Osteoblast (primary cell): Measurements from ENCODE around the gene NKD2. TPM values are rescaled to one million over a fixed set of nuclear protein-coding genes. Genes with fewer than 3 reads are reported as not detected.
A peak's percentile ranks its signal among the peaks of the same experiment; 100 is the strongest.
"Not testable (repeated sequence)": the region's sequence is repeated elsewhere in the genome, so short reads cannot be mapped to it uniquely, and the experiment has no call there.

Experiments used
- DNase-seq: peaks from one replicate; pipeline ENCODE4 v3.0.0; 2011; ENCODE audit warnings: low spot score, mixed read lengths; ENCODE audit not compliant: insufficient read length; ENCODE audit errors: missing footprints
- H2AFZ ChIP-seq: 2 replicates; pipeline ENCODE4 v1.6.0; 2011; ENCODE audit warnings: mild to moderate bottlenecking, low read length
- H3K27ac ChIP-seq: 2 replicates; pipeline ENCODE4 v1.5.1; 2011; ENCODE audit warnings: mild to moderate bottlenecking, low read depth, low read length, moderate library complexity
- H3K27me3 ChIP-seq: 2 replicates; pipeline ENCODE4 v1.6.0; 2012; ENCODE audit warnings: mild to moderate bottlenecking, control low read depth, inconsistent platforms, low read length, moderate library complexity; ENCODE audit not compliant: insufficient read depth
- H3K36me3 ChIP-seq: 2 replicates; pipeline ENCODE4 v1.5.1; 2011; ENCODE audit warnings: mild to moderate bottlenecking, low read length, control low read depth, moderate library complexity; ENCODE audit not compliant: insufficient read depth
- H3K4me1 ChIP-seq: 2 replicates; pipeline ENCODE4 v1.5.1; 2011; ENCODE audit warnings: mild to moderate bottlenecking, low read length, control low read depth, moderate library complexity; ENCODE audit not compliant: insufficient read depth
- H3K4me2 ChIP-seq: 2 replicates; pipeline ENCODE4 v1.6.0; 2011; ENCODE audit warnings: mild to moderate bottlenecking, low read length; ENCODE audit not compliant: insufficient read depth
- H3K4me3 ChIP-seq: fragments of 200-600 bp; sonication (generic); 3 replicates; pipeline ENCODE4 v1.5.1; 2012; ENCODE audit warnings: mild to moderate bottlenecking, low read length, inconsistent platforms; ENCODE audit not compliant: insufficient read depth
- H3K79me2 ChIP-seq: 2 replicates; pipeline ENCODE4 v1.6.0; 2012; ENCODE audit warnings: mild to moderate bottlenecking, low read length, control low read depth, inconsistent platforms; ENCODE audit not compliant: insufficient read depth
- H3K9me3 ChIP-seq: 2 replicates; pipeline ENCODE4 v1.5.1; 2011; ENCODE audit warnings: low read depth, low read length, control low read depth
- H4K20me1 ChIP-seq: 2 replicates; pipeline ENCODE4 v1.6.0; 2012; ENCODE audit warnings: mild to moderate bottlenecking, low read length, control low read depth; ENCODE audit not compliant: insufficient read depth
- total RNA-seq: library from RNA; depleted of rRNA; stranded (reverse); fragments of >200 nt; gene quantifications from 2 replicates; pipeline ENCODE4 v1.2.3, GENCODE V29; 2012
- TF ChIP-seq, protein P1 (sequence below): IDR thresholded peaks from 2 replicates; pipeline ENCODE4 v1.5.1; 2011; ENCODE audit warnings: mild to moderate bottlenecking, low read depth, low read length, moderate library complexity; ENCODE audit errors: extremely low read depth

Gene NKD2
- total RNA-seq, 1 donor = under 0.01 TPM

DNA sequence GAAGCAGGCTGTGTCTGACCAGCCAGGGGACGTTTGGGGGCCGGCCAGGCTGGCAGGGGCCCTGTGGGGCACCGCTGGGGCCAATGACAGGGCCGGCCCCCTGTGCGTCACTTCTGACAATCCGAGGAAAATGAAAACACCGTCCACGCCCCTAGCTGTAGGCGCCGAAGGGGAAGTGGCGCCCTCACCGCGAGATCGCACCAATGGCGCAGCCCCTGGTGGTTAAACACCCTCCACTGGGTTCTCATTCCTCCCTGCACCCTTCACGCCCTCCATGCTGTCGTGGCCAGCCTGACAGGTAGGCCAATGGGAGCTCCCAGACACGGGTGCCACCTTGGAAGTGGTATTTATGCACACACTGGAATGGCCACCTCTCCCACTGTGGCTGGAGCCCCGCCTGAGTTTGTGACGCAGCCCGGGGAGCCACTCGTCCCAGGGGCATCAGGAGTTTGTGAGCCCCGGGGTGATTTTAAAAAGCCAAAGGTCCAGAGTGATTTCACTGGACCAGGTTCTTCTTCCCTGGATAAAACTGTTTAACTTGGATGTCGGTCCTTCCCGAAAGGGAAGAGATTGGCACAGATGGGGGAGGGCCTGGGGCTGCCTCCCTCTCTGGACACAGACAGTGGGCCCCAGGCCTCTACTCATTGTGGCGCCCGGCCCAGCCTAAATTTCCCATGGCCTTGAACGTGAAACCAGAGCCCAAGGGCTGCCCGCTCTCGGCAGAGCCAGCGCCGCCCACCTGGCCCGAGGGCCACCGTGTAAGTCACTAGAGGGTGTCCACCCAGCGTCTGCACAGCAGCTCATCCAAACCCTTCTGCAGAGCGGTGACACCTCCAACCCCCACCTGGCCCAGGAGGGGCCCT, 49.7 kb downstream of the NKD2 start:
- Histone ChIP-seq H3K4me1 (no peaks in the 10 kb centered on the region), H4K20me1 (no peaks in the 10 kb centered on the region), H3K9me3 (no peaks in the 10 kb centered on the region), H3K4me2 (no peak overlapping the region), H3K27me3 (no peaks in the 10 kb centered on the region), H3K4me3 (no peak overlapping the region), H3K36me3 (no peaks in the 10 kb centered on the region), H3K27ac (no peak overlapping the region), H2AFZ (no peak overlapping the region), H3K79me2 (no peaks in the 10 kb centered on the region)
- TF ChIP-seq, protein P1, sequence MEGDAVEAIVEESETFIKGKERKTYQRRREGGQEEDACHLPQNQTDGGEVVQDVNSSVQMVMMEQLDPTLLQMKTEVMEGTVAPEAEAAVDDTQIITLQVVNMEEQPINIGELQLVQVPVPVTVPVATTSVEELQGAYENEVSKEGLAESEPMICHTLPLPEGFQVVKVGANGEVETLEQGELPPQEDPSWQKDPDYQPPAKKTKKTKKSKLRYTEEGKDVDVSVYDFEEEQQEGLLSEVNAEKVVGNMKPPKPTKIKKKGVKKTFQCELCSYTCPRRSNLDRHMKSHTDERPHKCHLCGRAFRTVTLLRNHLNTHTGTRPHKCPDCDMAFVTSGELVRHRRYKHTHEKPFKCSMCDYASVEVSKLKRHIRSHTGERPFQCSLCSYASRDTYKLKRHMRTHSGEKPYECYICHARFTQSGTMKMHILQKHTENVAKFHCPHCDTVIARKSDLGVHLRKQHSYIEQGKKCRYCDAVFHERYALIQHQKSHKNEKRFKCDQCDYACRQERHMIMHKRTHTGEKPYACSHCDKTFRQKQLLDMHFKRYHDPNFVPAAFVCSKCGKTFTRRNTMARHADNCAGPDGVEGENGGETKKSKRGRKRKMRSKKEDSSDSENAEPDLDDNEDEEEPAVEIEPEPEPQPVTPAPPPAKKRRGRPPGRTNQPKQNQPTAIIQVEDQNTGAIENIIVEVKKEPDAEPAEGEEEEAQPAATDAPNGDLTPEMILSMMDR = no peak
- peak; percentile 85 for DNase-seq

GRCh38 chr5:1058988-1059883, 50.6 kb downstream of the NKD2 start:
- Histone ChIP-seq H3K36me3 (no peaks in the 10 kb centered on the region), H4K20me1 (no peaks in the 10 kb centered on the region), H3K4me1 (no peaks in the 10 kb centered on the region), H3K27me3 (no peaks in the 10 kb centered on the region), H3K9me3 (no peaks in the 10 kb centered on the region), H3K27ac (no peak overlapping the region), H3K4me3 (no peak overlapping the region), H2AFZ (no peak overlapping the region), H3K4me2 (no peak overlapping the region), H3K79me2 (no peaks in the 10 kb centered on the region)
- DNase-seq = peak; percentile 85
- TF ChIP-seq, protein P1 = no peak

DNA sequence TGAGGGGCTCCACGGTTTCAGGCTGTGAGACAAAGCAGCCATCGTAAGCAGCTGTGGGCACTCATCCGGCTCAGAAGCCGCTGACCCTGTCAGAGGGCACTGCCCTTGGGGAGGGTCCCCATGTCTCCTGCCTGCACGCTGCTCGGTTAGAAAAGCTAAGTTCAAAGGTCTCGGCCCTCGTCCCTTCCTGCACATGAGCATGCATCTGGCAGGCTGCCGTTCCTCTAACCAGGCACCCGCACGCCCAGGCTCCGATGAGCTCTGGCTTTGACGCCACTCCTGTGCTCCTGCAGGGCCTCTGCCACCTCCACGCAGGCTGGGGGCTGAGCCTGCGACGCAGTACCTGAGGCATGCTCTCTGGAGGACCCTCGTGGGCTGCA, 51.3 kb downstream of the NKD2 start:
- Histone ChIP-seq H3K4me3 (no peak overlapping the region), H3K9me3 (no peaks in the 10 kb centered on the region), H3K36me3 (no peaks in the 10 kb centered on the region), H3K79me2 (no peaks in the 10 kb centered on the region), H3K27ac (no peak overlapping the region), H3K27me3 (no peaks in the 10 kb centered on the region), H3K4me1 (no peaks in the 10 kb centered on the region), H3K4me2 (no peak overlapping the region), H4K20me1 (no peaks in the 10 kb centered on the region), H2AFZ (no peak overlapping the region)
- TF ChIP-seq, protein P1 = no peak
- peak; percentile 78 for DNase-seq

DNA sequence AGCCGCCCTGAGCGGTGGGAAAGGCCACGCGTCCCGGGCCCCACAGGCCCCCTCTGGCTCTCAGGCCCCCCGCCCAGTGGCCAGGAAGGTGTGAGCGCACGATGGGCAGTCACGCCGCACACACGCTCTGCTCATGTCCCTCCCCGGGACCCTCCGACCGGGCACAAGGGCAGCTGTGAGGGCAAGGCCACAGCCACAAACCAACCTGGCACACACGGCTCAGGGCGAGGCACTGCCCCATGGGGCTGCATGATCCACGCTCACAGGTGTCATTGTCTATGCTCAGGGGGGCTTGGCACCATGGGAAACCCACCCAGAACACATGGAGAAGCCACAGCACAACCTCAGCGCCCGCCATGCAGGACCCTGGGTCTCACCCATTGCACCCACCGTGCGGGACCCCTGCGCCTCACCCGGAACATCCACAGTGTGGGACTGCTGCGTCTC, 52.0 kb downstream of the NKD2 start:
- H3K4me3 ChIP-seq = no peak overlapping the region
- H3K4me2 ChIP-seq = no peak overlapping the region
- H3K9me3 ChIP-seq = no peaks in the 10 kb centered on the region

GRCh38 chr5:1061292-1061691, 52.7 kb downstream of the NKD2 start:
- not testable (repeated sequence) for H3K27me3 ChIP-seq, H4K20me1 ChIP-seq, H3K27ac ChIP-seq, H3K36me3 ChIP-seq, H3K9me3 ChIP-seq, H3K79me2 ChIP-seq, H2AFZ ChIP-seq, H3K4me3 ChIP-seq, H3K4me1 ChIP-seq, H3K4me2 ChIP-seq
- peak; percentile 49 for DNase-seq

More for the DNA sequence above, 52.0 kb downstream of the NKD2 start:
- no peak overlapping the region for H2AFZ ChIP-seq
- no peaks in the 10 kb centered on the region for H3K27me3 ChIP-seq
- H3K4me1 ChIP-seq = no peaks in the 10 kb centered on the region
- H4K20me1 ChIP-seq = no peaks in the 10 kb centered on the region
- H3K79me2 ChIP-seq = no peaks in the 10 kb centered on the region
- DNase-seq = peak; percentile 79
- TF ChIP-seq, protein P1 = no peak
- H3K27ac ChIP-seq = no peak overlapping the region
- no peaks in the 10 kb centered on the region for H3K36me3 ChIP-seq
